Lower leg skin (tissue), 3 donors: ENCODE data around the gene NCBP3.

Experiments used
- POLR2A ChIP-seq, 2 donors: fragments of 450-650 bp; IDR thresholded peaks; one replicate each; pipeline ENCODE4 v1.6.1; 2016 to 2017; ENCODE audit warnings: antibody characterized with exemption in 2 of 2, mild to moderate bottlenecking in 1 of 2, moderate library complexity in 1 of 2
- TF ChIP-seq, protein P1 (sequence below), 3 donors: fragments of 450-650 bp; IDR thresholded peaks; one replicate each; pipeline ENCODE4 v1.5.1; 2016; ENCODE audit warnings: antibody characterized with exemption in 3 of 3, mild to moderate bottlenecking in 3 of 3, moderate library complexity in 2 of 3

- no peak for TF ChIP-seq POLR2A (IDR thresholded peaks at IDR 0.05)
- TF ChIP-seq, protein P1, sequence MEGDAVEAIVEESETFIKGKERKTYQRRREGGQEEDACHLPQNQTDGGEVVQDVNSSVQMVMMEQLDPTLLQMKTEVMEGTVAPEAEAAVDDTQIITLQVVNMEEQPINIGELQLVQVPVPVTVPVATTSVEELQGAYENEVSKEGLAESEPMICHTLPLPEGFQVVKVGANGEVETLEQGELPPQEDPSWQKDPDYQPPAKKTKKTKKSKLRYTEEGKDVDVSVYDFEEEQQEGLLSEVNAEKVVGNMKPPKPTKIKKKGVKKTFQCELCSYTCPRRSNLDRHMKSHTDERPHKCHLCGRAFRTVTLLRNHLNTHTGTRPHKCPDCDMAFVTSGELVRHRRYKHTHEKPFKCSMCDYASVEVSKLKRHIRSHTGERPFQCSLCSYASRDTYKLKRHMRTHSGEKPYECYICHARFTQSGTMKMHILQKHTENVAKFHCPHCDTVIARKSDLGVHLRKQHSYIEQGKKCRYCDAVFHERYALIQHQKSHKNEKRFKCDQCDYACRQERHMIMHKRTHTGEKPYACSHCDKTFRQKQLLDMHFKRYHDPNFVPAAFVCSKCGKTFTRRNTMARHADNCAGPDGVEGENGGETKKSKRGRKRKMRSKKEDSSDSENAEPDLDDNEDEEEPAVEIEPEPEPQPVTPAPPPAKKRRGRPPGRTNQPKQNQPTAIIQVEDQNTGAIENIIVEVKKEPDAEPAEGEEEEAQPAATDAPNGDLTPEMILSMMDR (IDR thresholded peaks at IDR 0.05) = no peak
These were observed 44.2 kb upstream of the NCBP3 start for GRCh38 chr17:3890082-3890877.
